ENCODE data around the gene SMYD3. TPM values are rescaled to one million over a fixed set of nuclear protein-coding genes. Genes with fewer than 3 reads are reported as not detected.

SMYD3 gene
- total RNA-seq, 1 donor from 2014 or later, result 35.4 TPM

- Mint-ChIP-seq H3K9me3 (ENCODE audit: unreplicated experiment) (no peaks in the 10 kb centered on the region), H3K27ac (ENCODE audit: unreplicated experiment) (no peak overlapping the region), H3K36me3 (ENCODE audit: unreplicated experiment) (no peaks in the 10 kb centered on the region), H3K27me3 (ENCODE audit: unreplicated experiment) (peaks cover 2% of the 10 kb centered on the region), H3K4me3 (ENCODE audit: unreplicated experiment) (no peak overlapping the region), H3K4me1 (ENCODE audit: low read depth, unreplicated experiment) (no peaks in the 10 kb centered on the region)
- no peak for TF ChIP-seq CTCF (IDR thresholded peaks at IDR 0.05; ENCODE audit: partially characterized antibody, unreplicated experiment)
- no peak for DNase-seq
Observed at GRCh38 chr1:246051909-246052518, 455.1 kb downstream of the SMYD3 start.

DNA sequence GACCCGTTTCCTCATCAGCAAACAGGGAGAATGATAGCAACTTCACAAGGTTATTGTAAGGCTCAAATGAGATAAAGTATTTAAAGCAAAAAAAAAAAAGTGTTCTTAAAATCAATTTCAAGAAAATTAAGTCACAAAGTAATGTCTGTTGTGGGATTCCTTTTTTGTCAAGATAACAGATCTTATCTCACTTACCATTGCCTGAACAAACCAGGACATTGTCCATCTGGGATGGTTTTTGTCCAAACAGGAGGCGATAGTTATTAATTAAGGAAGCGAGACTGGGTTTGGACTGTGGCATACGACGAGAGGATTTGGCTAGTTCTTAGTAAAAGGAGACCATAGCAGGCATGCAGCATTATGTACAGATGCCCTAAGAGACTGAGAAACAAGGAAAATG is 458.4 kb downstream of the SMYD3 start:
- Mint-ChIP-seq H3K27ac (ENCODE audit: unreplicated experiment) (no peak overlapping the region), H3K4me3 (ENCODE audit: unreplicated experiment) (no peak overlapping the region), H3K4me1 (ENCODE audit: low read depth, unreplicated experiment) (no peaks in the 10 kb centered on the region), H3K36me3 (ENCODE audit: unreplicated experiment) (no peaks in the 10 kb centered on the region), H3K27me3 (ENCODE audit: unreplicated experiment) (no peaks in the 10 kb centered on the region), H3K9me3 (ENCODE audit: unreplicated experiment) (no peaks in the 10 kb centered on the region)
- no peak for DNase-seq
- TF ChIP-seq CTCF (IDR thresholded peaks at IDR 0.05; ENCODE audit: partially characterized antibody, unreplicated experiment), result no peak

- no peaks in the 10 kb centered on the region for H3K36me3 Mint-ChIP-seq (ENCODE audit: unreplicated experiment)
- peaks cover 16% of the 10 kb centered on the region for H3K4me1 Mint-ChIP-seq (ENCODE audit: low read depth, unreplicated experiment)
- no peak overlapping the region for H3K4me3 Mint-ChIP-seq (ENCODE audit: unreplicated experiment)
- no peaks in the 10 kb centered on the region for H3K27me3 Mint-ChIP-seq (ENCODE audit: unreplicated experiment)
- TF ChIP-seq CTCF (IDR thresholded peaks at IDR 0.05; ENCODE audit: partially characterized antibody, unreplicated experiment), result no peak
- H3K9me3 Mint-ChIP-seq (ENCODE audit: unreplicated experiment), result no peaks in the 10 kb centered on the region
- H3K27ac Mint-ChIP-seq (ENCODE audit: unreplicated experiment), result no peak overlapping the region
- no peak for DNase-seq
Observed at GRCh38 chr1:246043556-246043955, 463.5 kb downstream of the SMYD3 start.

- no peaks in the 10 kb centered on the region for H3K9me3 Mint-ChIP-seq (ENCODE audit: unreplicated experiment)
Observed at GRCh38 chr1:246041360-246041759, 465.7 kb downstream of the SMYD3 start.

More at GRCh38 chr1:246041360-246041759, 465.7 kb downstream of the SMYD3 start:
- H3K4me3 Mint-ChIP-seq (ENCODE audit: unreplicated experiment), result no peak overlapping the region
- H3K4me1 Mint-ChIP-seq (ENCODE audit: low read depth, unreplicated experiment), result peaks cover 26% of the 10 kb centered on the region
- H3K27me3 Mint-ChIP-seq (ENCODE audit: unreplicated experiment), result no peaks in the 10 kb centered on the region
- TF ChIP-seq CTCF (IDR thresholded peaks at IDR 0.05; ENCODE audit: partially characterized antibody, unreplicated experiment), result no peak
- no peak for DNase-seq
- H3K36me3 Mint-ChIP-seq (ENCODE audit: unreplicated experiment), result no peaks in the 10 kb centered on the region
- no peak overlapping the region for H3K27ac Mint-ChIP-seq (ENCODE audit: unreplicated experiment)
